H9 (cell line): Measurements from ENCODE around the gene PPHLN1. TPM values are rescaled to one million over a fixed set of nuclear protein-coding genes. Genes with fewer than 3 reads are reported as not detected.

Source experiments
- DNase-seq: peaks from one replicate; pipeline ENCODE4 v3.0.0-alpha.2; 2017
- H2AFZ ChIP-seq: one replicate; pipeline ENCODE4 v1.6.1; 2013; ENCODE audit warnings: mild to moderate bottlenecking, low read length, control low read depth, moderate library complexity
- H2AK5ac ChIP-seq: 2 replicates; pipeline ENCODE4 v1.6.1; 2013; ENCODE audit warnings: low read length, control low read depth, mixed read lengths; ENCODE audit not compliant: insufficient read length
- H2BK120ac ChIP-seq: one replicate; pipeline ENCODE4 v1.6.1; 2013; ENCODE audit warnings: low read depth, mild to moderate bottlenecking, low read length, control low read depth, inconsistent platforms; ENCODE audit not compliant: poor library complexity, severe bottlenecking
- H2BK12ac ChIP-seq: 2 replicates; pipeline ENCODE4 v1.6.1; 2013; ENCODE audit warnings: low read length, control low read depth, mixed read lengths, low read depth; ENCODE audit not compliant: insufficient read length
- H2BK15ac ChIP-seq: 2 replicates; pipeline ENCODE4 v1.6.1; 2013; ENCODE audit warnings: low read depth, low read length, control low read depth
- H2BK20ac ChIP-seq: one replicate; pipeline ENCODE4 v1.6.1; 2013; ENCODE audit warnings: low read depth, mild to moderate bottlenecking, low read length, control low read depth, inconsistent platforms; ENCODE audit not compliant: poor library complexity, severe bottlenecking
- H2BK5ac ChIP-seq: 2 replicates; pipeline ENCODE4 v1.6.1; 2013; ENCODE audit warnings: low read length, control low read depth, mixed read lengths; ENCODE audit not compliant: insufficient read length
- H3K14ac ChIP-seq: 2 replicates; pipeline ENCODE4 v1.6.1; 2013; ENCODE audit warnings: low read length, control low read depth; ENCODE audit not compliant: insufficient read depth
- H3K18ac ChIP-seq: 2 replicates; pipeline ENCODE4 v1.6.1; 2013; ENCODE audit warnings: low read depth, mild to moderate bottlenecking, mixed read lengths, low read length, control low read depth; ENCODE audit not compliant: insufficient read length
- H3K23ac ChIP-seq: 2 replicates; pipeline ENCODE4 v1.6.1; 2013; ENCODE audit warnings: low read length, control low read depth, mixed read lengths, low read depth; ENCODE audit not compliant: insufficient read length
- H3K23me2 ChIP-seq: 2 replicates; pipeline ENCODE4 v1.6.1; 2013; ENCODE audit warnings: low read depth, mild to moderate bottlenecking, mixed read lengths, low read length, control low read depth; ENCODE audit not compliant: insufficient read length, poor library complexity, severe bottlenecking
- H3K27ac ChIP-seq: 2 replicates; pipeline ENCODE4 v1.5.1; 2013; ENCODE audit warnings: low read length, control low read depth, mixed read lengths, low read depth; ENCODE audit not compliant: insufficient read length
- H3K27me3 ChIP-seq: 2 replicates; pipeline ENCODE4 v1.6.1; 2013; ENCODE audit warnings: low read length, control low read depth, inconsistent platforms; ENCODE audit not compliant: insufficient read depth
- H3K4ac ChIP-seq: 2 replicates; pipeline ENCODE4 v1.6.1; 2013; ENCODE audit warnings: low read depth, mild to moderate bottlenecking, control low read depth, inconsistent platforms, low read length, moderate library complexity
- H3K4me1 ChIP-seq: 2 replicates; pipeline ENCODE4 v1.6.1; 2013; ENCODE audit warnings: low read length, control low read depth, inconsistent platforms; ENCODE audit not compliant: insufficient read depth
- H3K4me2 ChIP-seq: 2 replicates; pipeline ENCODE4 v1.6.1; 2013; ENCODE audit warnings: low read length, control low read depth, mixed read lengths; ENCODE audit not compliant: insufficient read length, insufficient read depth
- H3K56ac ChIP-seq: 2 replicates; pipeline ENCODE4 v1.6.1; 2013; ENCODE audit warnings: low read depth, mild to moderate bottlenecking, mixed read lengths, low read length, control low read depth; ENCODE audit not compliant: insufficient read length
- H3K79me1 ChIP-seq: 2 replicates; pipeline ENCODE4 v1.6.1; 2013; ENCODE audit warnings: low read depth, mild to moderate bottlenecking, moderate library complexity, low read length, control low read depth, inconsistent platforms; ENCODE audit not compliant: insufficient read depth, poor library complexity, severe bottlenecking
- H3K79me2 ChIP-seq: 2 replicates; pipeline ENCODE4 v1.6.1; 2013; ENCODE audit warnings: low read length, control low read depth, inconsistent platforms; ENCODE audit not compliant: insufficient read depth
- H3K9ac ChIP-seq: 2 replicates; pipeline ENCODE4 v1.6.1; 2013; ENCODE audit warnings: low read length, control low read depth, mixed read lengths; ENCODE audit not compliant: insufficient read length; ENCODE audit errors: extremely low read depth
- H3K9me3 ChIP-seq: one replicate; pipeline ENCODE4 v1.6.1; 2013; ENCODE audit warnings: low read depth, low read length, inconsistent platforms; ENCODE audit not compliant: control insufficient read depth
- H3T11ph ChIP-seq: one replicate; pipeline ENCODE4 v1.6.1; 2013; ENCODE audit warnings: mild to moderate bottlenecking, low read length, control low read depth, inconsistent platforms
- H4K20me1 ChIP-seq: one replicate; pipeline ENCODE4 v1.6.1; 2013; ENCODE audit not compliant: control insufficient read depth, insufficient read length, insufficient read depth
- H4K5ac ChIP-seq: 2 replicates; pipeline ENCODE4 v1.6.1; 2013; ENCODE audit warnings: low read depth, mild to moderate bottlenecking, mixed read lengths, low read length, control low read depth; ENCODE audit not compliant: insufficient read length
- H4K8ac ChIP-seq: replicated peaks from 2 replicates; pipeline ENCODE4 v1.6.1; 2013; ENCODE audit warnings: low read length, control low read depth, mixed read lengths, low read depth; ENCODE audit not compliant: insufficient read length
- H4K91ac ChIP-seq: 2 replicates; pipeline ENCODE4 v1.6.1; 2013; ENCODE audit warnings: low read depth, mild to moderate bottlenecking, moderate library complexity, mixed read lengths, low read length, control low read depth; ENCODE audit not compliant: insufficient read length
- H3K27ac Mint-ChIP-seq, 3 experiments: 2 replicates in 2 of 3; 3 replicates in 1 of 3; pipeline ENCODE4 v1.8.0; 2020 to 2021; ENCODE audit warnings: mixed read lengths in 3 of 3, mild to moderate bottlenecking in 1 of 3, moderate library complexity in 1 of 3
- H3K27me3 Mint-ChIP-seq: 2 replicates; pipeline ENCODE4 v1.8.0; 2021; ENCODE audit warnings: low read depth, mild to moderate bottlenecking, moderate library complexity, mixed read lengths
- H3K36me3 Mint-ChIP-seq, 3 experiments: 2 replicates in 2 of 3; 3 replicates in 1 of 3; pipeline ENCODE4 v1.8.0; 2020 to 2021; ENCODE audit warnings: low read depth in 3 of 3, mixed read lengths in 3 of 3; ENCODE audit not compliant: insufficient read depth in 1 of 3
- H3K4me1 Mint-ChIP-seq, 2 experiments: 2 replicates each; pipeline ENCODE4 v1.8.0; 2020; ENCODE audit warnings: mixed read lengths in 2 of 2
- H3K4me3 Mint-ChIP-seq, 2 experiments: 2 replicates in 1 of 2; 3 replicates in 1 of 2; pipeline ENCODE4 v1.8.0; 2020 to 2021; ENCODE audit warnings: mild to moderate bottlenecking in 2 of 2, mixed read lengths in 2 of 2, moderate library complexity in 1 of 2
- H3K9me3 Mint-ChIP-seq, 2 experiments: 2 replicates in 1 of 2; 3 replicates in 1 of 2; pipeline ENCODE4 v1.8.0; 2020; ENCODE audit warnings: mild to moderate bottlenecking in 2 of 2, mixed read lengths in 2 of 2, moderate library complexity in 1 of 2
- whole genome bisulfite sequencing: extraction: QIAGEN DNeasy Blood & Tissue Kit; methylation state at CpG from one replicate; pipeline ENCODE4 v1.1.7; 2013; ENCODE audit warnings: missing lambda C conversion rate, low lambda C conversion rate, mixed read lengths; ENCODE audit not compliant: insufficient read length; ENCODE audit errors: extremely low coverage; 5-methylcytosine and 5-hydroxymethylcytosine counted together
- total RNA-seq: library from RNA; stranded (reverse); gene quantifications from 2 replicates; pipeline ENCODE4 v1.2.1, GENCODE V29; 2021
- TF ChIP-seq, protein P1 (sequence below): fragments of 200-600 bp; sonication (generic); conservative IDR thresholded peaks from 3 replicates; pipeline ENCODE4 v1.8.0; 2021; ENCODE audit warnings: antibody characterized with exemption, mild to moderate bottlenecking

PPHLN1 gene
- total RNA-seq, 1 experiment from 2014 or later = 66.2 TPM

DNA sequence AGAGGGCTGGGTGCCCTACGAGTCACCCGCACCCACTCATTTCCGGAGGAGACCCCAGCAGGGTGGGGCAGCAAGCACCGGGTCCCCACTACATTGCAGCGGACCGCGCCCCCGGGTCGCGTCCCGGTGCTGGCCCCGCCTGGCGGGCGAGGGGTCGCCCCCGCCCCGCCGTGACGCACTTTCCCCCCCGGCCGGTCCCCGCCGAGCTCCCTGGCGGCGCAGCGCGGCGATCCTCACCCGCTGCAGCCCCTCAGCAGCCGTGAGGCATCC lies 157.5 kb downstream of the PPHLN1 start:
- no peak overlapping the region for H3K56ac ChIP-seq
- no peaks in the 10 kb centered on the region for H4K20me1 ChIP-seq
- H3K79me1 ChIP-seq = no peaks in the 10 kb centered on the region
- H3K27me3 ChIP-seq = peaks cover 12% of the 10 kb centered on the region; the same call in 1 of the 2 replicates
- no peak overlapping the region for H3T11ph ChIP-seq
- H4K8ac ChIP-seq = no peak overlapping the region
- no peak overlapping the region for H2BK15ac ChIP-seq
- H4K91ac ChIP-seq = no peak overlapping the region
- no CpG with 5 or more reads among the region's 30 CpGs for WGBS
- H2AK5ac ChIP-seq = no peak overlapping the region
- H3K9me3 ChIP-seq = no peaks in the 10 kb centered on the region
- H3K23ac ChIP-seq = no peak overlapping the region
- H3K9ac ChIP-seq = peak overlapping the region; percentile 79
- Mint-ChIP-seq H3K27me3 (peaks cover 43% of the 10 kb centered on the region), H3K27ac (peak overlapping the region in 2 of 3 experiments; percentile 98 to 99; a peak in 3 of 7 replicates), H3K4me1 (peaks cover 74 to 76% of the 10 kb centered on the region in 2 experiments), H3K4me3 (peak overlapping the region; percentile 91 to 97), H3K36me3 (peaks cover 2 to 5% (median 4%) of the 10 kb centered on the region in 3 experiments; a peak in 4 of 7 replicates), H3K9me3 (peaks cover 0 to 4% of the 10 kb centered on the region in 2 experiments; a peak in 1 of 5 replicates)
- H3K79me2 ChIP-seq = peaks cover 31% of the 10 kb centered on the region; the same call in 1 of the 2 replicates
- no peak overlapping the region for H2BK20ac ChIP-seq
- peak overlapping the region; percentile 84; the same call in 1 of the 2 replicates for H3K14ac ChIP-seq
- H3K4me2 ChIP-seq = peak overlapping the region; percentile 100
- no peak overlapping the region for H2AFZ ChIP-seq
- no peak overlapping the region for H2BK120ac ChIP-seq
- H2BK12ac ChIP-seq = no peak overlapping the region
- H3K27ac ChIP-seq = no peak overlapping the region
- DNase-seq = no peak
- TF ChIP-seq, protein P1, sequence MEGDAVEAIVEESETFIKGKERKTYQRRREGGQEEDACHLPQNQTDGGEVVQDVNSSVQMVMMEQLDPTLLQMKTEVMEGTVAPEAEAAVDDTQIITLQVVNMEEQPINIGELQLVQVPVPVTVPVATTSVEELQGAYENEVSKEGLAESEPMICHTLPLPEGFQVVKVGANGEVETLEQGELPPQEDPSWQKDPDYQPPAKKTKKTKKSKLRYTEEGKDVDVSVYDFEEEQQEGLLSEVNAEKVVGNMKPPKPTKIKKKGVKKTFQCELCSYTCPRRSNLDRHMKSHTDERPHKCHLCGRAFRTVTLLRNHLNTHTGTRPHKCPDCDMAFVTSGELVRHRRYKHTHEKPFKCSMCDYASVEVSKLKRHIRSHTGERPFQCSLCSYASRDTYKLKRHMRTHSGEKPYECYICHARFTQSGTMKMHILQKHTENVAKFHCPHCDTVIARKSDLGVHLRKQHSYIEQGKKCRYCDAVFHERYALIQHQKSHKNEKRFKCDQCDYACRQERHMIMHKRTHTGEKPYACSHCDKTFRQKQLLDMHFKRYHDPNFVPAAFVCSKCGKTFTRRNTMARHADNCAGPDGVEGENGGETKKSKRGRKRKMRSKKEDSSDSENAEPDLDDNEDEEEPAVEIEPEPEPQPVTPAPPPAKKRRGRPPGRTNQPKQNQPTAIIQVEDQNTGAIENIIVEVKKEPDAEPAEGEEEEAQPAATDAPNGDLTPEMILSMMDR = no peak
- H3K4ac ChIP-seq = no peak overlapping the region
- H3K23me2 ChIP-seq = peaks cover 18% of the 10 kb centered on the region
- peak overlapping the region; percentile 66 for H3K18ac ChIP-seq
- no peak overlapping the region for H2BK5ac ChIP-seq
- no peak overlapping the region for H4K5ac ChIP-seq
- peaks cover 9% of the 10 kb centered on the region for H3K4me1 ChIP-seq
